GM19467 (cell line): ENCODE measurements around the gene ITPRID2.
"Not testable (repeated sequence)": the region's sequence is repeated elsewhere in the genome, so short reads cannot be mapped to it uniquely, and the experiment has no call there.

Source experiments
- ATAC-seq: cut with Tn5 transposase; IDR thresholded peaks from one replicate; pipeline ENCODE4 v1.9.1; 2021; ENCODE audit warnings: mild to moderate bottlenecking, moderate library complexity; ENCODE audit not compliant: unreplicated experiment

The ITPRID2 gene

GRCh38 chr2:181915102-181915501 lies 23.6 kb downstream of the ITPRID2 start:
- ATAC-seq: no peak

- no peak for ATAC-seq
Observed at GRCh38 chr2:181916726-181917718, 25.5 kb downstream of the ITPRID2 start.

- ATAC-seq: no peak
Observed at GRCh38 chr2:181918188-181918587, 26.7 kb downstream of the ITPRID2 start.

GRCh38 chr2:181923121-181923520 lies 31.6 kb downstream of the ITPRID2 start:
- ATAC-seq: no peak

- ATAC-seq: no peak
Observed at GRCh38 chr2:181924336-181924735, 32.8 kb downstream of the ITPRID2 start.

GRCh38 chr2:181934694-181935093 lies 43.2 kb downstream of the ITPRID2 start:
- ATAC-seq: no peak

GRCh38 chr2:181937473-181937872 lies 45.9 kb downstream of the ITPRID2 start:
- ATAC-seq: no peak

GRCh38 chr2:181943411-181944124 lies 52.0 kb downstream of the ITPRID2 start:
- ATAC-seq: no peak

- ATAC-seq: no peak
Observed at GRCh38 chr2:181944164-181944913, 52.8 kb downstream of the ITPRID2 start.

GRCh38 chr2:181944914-181945291 lies 53.4 kb downstream of the ITPRID2 start:
- no peak for ATAC-seq

- no peak for ATAC-seq
Observed at GRCh38 chr2:181946444-181947127, 55.1 kb downstream of the ITPRID2 start.

GRCh38 chr2:181947273-181947672 lies 55.7 kb downstream of the ITPRID2 start:
- no peak for ATAC-seq

- ATAC-seq: no peak
Observed at GRCh38 chr2:181948227-181948626, 56.7 kb downstream of the ITPRID2 start.

GRCh38 chr2:181949047-181949446 lies 57.5 kb downstream of the ITPRID2 start:
- no peak for ATAC-seq

GRCh38 chr2:181952404-181953226 lies 61.1 kb downstream of the ITPRID2 start:
- ATAC-seq: no peak

- ATAC-seq: no peak
Observed at GRCh38 chr2:181953881-181954537, 62.5 kb downstream of the ITPRID2 start.

- no peak for ATAC-seq
Observed at GRCh38 chr2:181954538-181954883, 63.0 kb downstream of the ITPRID2 start.

- no peak for ATAC-seq
Observed at GRCh38 chr2:181955010-181955409, 63.5 kb downstream of the ITPRID2 start.

- ATAC-seq: not testable (repeated sequence)
Observed at GRCh38 chr2:181955866-181956265, 64.3 kb downstream of the ITPRID2 start.
